Panc1 (cell line): ENCODE measurements around the gene ADCY4. TPM values are rescaled to one million over a fixed set of nuclear protein-coding genes. Genes with fewer than 3 reads are reported as not detected.

Experiments used
- ATAC-seq: fragments of 200-7000 bp; cut with Tn5 transposase; 2 replicates; pipeline ENCODE4 v1.9.1; 2020; ENCODE audit warnings: mild to moderate bottlenecking, moderate library complexity
- BruUV-seq: library from RNA; stranded (reverse); fragments of 400-500 nt; replicated peaks from 2 replicates; lab custom pipeline; 2021; lab: Mats Ljungman, UMichigan
- CTCF ChIA-PET: fragments of 300-600 bp; sonication (Branson Sonifier 250); formaldehyde crosslinking; loops from one replicate; lab custom pipeline; 2022; ENCODE audit warnings: antibody characterized with exemption; lab: Charles Lee
- POLR2A ChIA-PET: fragments of 300-600 bp; sonication (Branson Sonifier 250); formaldehyde crosslinking; loops from one replicate; lab custom pipeline; 2022; ENCODE audit warnings: antibody characterized with exemption; lab: Charles Lee
- DNase-seq: peaks from one replicate; pipeline ENCODE4 v3.0.0-alpha.2; 2010; ENCODE audit warnings: low read depth, low spot score
- H3K27ac ChIP-seq: 2 replicates; pipeline ENCODE4 v1.5.1; 2011; ENCODE audit warnings: mild to moderate bottlenecking, low read length, inconsistent platforms
- H3K27me3 ChIP-seq: fragments of 200-500 bp; sonication (Bioruptor generic); 2 replicates; pipeline ENCODE4 v1.6.0; 2014; ENCODE audit warnings: low read length, inconsistent platforms; ENCODE audit not compliant: control insufficient read depth, insufficient read depth
- H3K36me3 ChIP-seq: fragments of 200-500 bp; sonication (Bioruptor generic); 2 replicates; pipeline ENCODE4 v1.5.1; 2014; ENCODE audit warnings: inconsistent platforms, mild to moderate bottlenecking, low read length, moderate library complexity; ENCODE audit not compliant: control insufficient read depth, insufficient read depth
- H3K4me1 ChIP-seq: 2 replicates; pipeline ENCODE4 v1.5.1; 2011; ENCODE audit warnings: inconsistent platforms, mild to moderate bottlenecking, low read length, moderate library complexity; ENCODE audit not compliant: control insufficient read depth, insufficient read depth
- H3K4me3 ChIP-seq, 2 experiments: 2 replicates each; pipeline ENCODE4 v1.5.1; 2011 to 2012; ENCODE audit warnings: low read depth in 2 of 2, low read length in 2 of 2, mild to moderate bottlenecking in 2 of 2, inconsistent platforms in 1 of 2, moderate library complexity in 1 of 2
- H3K9me3 ChIP-seq: fragments of 200-500 bp; sonication (Bioruptor generic); 2 replicates; pipeline ENCODE4 v1.5.1; 2014; ENCODE audit warnings: low read depth, mild to moderate bottlenecking, inconsistent platforms, low read length, moderate library complexity; ENCODE audit not compliant: control insufficient read depth, insufficient read depth
- CTCF ChIP-seq: fragments of 450-650 bp; IDR thresholded peaks from 2 replicates; pipeline ENCODE4 v1.5.1; 2017; ENCODE audit warnings: mild to moderate bottlenecking
- POLR2AphosphoS5 ChIP-seq: IDR thresholded peaks from 2 replicates; pipeline ENCODE4 v1.6.1; 2012; ENCODE audit warnings: mild to moderate bottlenecking, low read depth, low read length, moderate library complexity
- REST ChIP-seq, 2 experiments: IDR thresholded peaks; 2 replicates each; pipeline ENCODE4 v1.6.1; 2011 to 2012; ENCODE audit warnings: low read depth in 2 of 2, control low read depth in 1 of 2, low read length in 1 of 2, mild to moderate bottlenecking in 1 of 2, moderate library complexity in 1 of 2; ENCODE audit not compliant: insufficient read depth in 1 of 2
- SIN3A ChIP-seq: IDR thresholded peaks from 2 replicates; pipeline ENCODE4 v1.6.1; 2012; ENCODE audit warnings: low read depth, mild to moderate bottlenecking, low read length, moderate library complexity, borderline replicate concordance; ENCODE audit not compliant: insufficient read depth
- TCF7L2 ChIP-seq: IDR thresholded peaks from 2 replicates; pipeline ENCODE4 v1.6.1; 2011; ENCODE audit warnings: mild to moderate bottlenecking, low read depth, low read length, inconsistent platforms
- in situ Hi-C: cut with HindIII; loops from 2 replicates; pipeline ENCODE4 v1.10.0; 2016; ENCODE audit warnings: low sequenced_read_pairs, low pct_unique_long_range_greater_than_20kb
- intact Hi-C: fragments of 100-400 bp; cut with micrococcal nuclease; formaldehyde crosslinking; loops from one replicate; pipeline ENCODE4 v1.10.0; 2022; ENCODE audit not compliant: unreplicated experiment
- total RNA-seq: library from RNA; stranded (reverse); gene quantifications from one replicate; pipeline ENCODE4 v1.2.1, GENCODE V29; 2021; ENCODE audit not compliant: unreplicated experiment

The ADCY4 gene
- total RNA-seq, 1 experiment from 2014 or later = 0.21 TPM

- DNase-seq = no peak
- no peak for TF ChIP-seq SIN3A
- TF ChIP-seq REST (IDR thresholded peaks at IDR 0.05; ENCODE audit: insufficient read depth in 1 of 2, low read depth in 2 of 2, low read length in 1 of 2) = no peak
- no peak for TF ChIP-seq TCF7L2
- no peak for TF ChIP-seq POLR2AphosphoS5
- TF ChIP-seq CTCF = no peak
- H3K36me3 ChIP-seq = no peaks in the 10 kb centered on the region
- ATAC-seq = no peak
- H3K27ac ChIP-seq = no peak within 1 kb of the TSS
- CTCF ChIA-PET = interaction anchor here (0.5 kb wide), 1 partner anchor 95 kb away, joined by 3 read pairs; no protein-coding TSS in a partner anchor
- no peaks in the 10 kb centered on the region for H3K9me3 ChIP-seq
- BruUV-seq = no TSS peak
- POLR2A ChIA-PET = no interaction called here
- no peak within 1 kb of the TSS for H3K4me3 ChIP-seq
- intact Hi-C loops = no loop called here
- in situ Hi-C loops = loop anchor here (10.0 kb wide), 1 partner anchor 95 kb away; no protein-coding TSS in a partner anchor
- H3K4me1 ChIP-seq = no peaks in the 10 kb centered on the region
- H3K27me3 ChIP-seq = no peaks in the 10 kb centered on the region; the same call in 1 of the 2 replicates
Measured at GRCh38 chr14:24339284-24340151, 4.6 kb upstream of the ADCY4 start, which contains the start of gene RIPK3. Gene RIPK3, minus strand, starts transcription at chr14:24339991. Its CDS starts 165 bp downstream, at chr14:24339826.

GRCh38 chr14:24338843-24339242 lies 4.0 kb upstream of the ADCY4 start:
- Histone ChIP-seq H3K9me3 (no peaks in the 10 kb centered on the region), H3K27me3 (no peaks in the 10 kb centered on the region; the same call in 1 of the 2 replicates), H3K4me3 (no peak overlapping the region), H3K27ac (no peak overlapping the region), H3K4me1 (peaks cover 3% of the 10 kb centered on the region; the same call in 1 of the 2 replicates), H3K36me3 (no peaks in the 10 kb centered on the region)
- intact Hi-C loops = no loop called here
- in situ Hi-C loops = loop anchor here (10.0 kb wide), 1 partner anchor 96 kb away; no protein-coding TSS in a partner anchor
- DNase-seq = no peak
- no peak for TF ChIP-seq REST (IDR thresholded peaks at IDR 0.05; ENCODE audit: insufficient read depth in 1 of 2, low read depth in 2 of 2, low read length in 1 of 2)
- no peak for TF ChIP-seq SIN3A
- TF ChIP-seq CTCF = no peak
- TF ChIP-seq TCF7L2 = no peak
- no peak for TF ChIP-seq POLR2AphosphoS5
- ATAC-seq = no peak
- BruUV-seq = no TSS peak
- POLR2A ChIA-PET = no interaction called here
- CTCF ChIA-PET = interaction anchor here (0.5 kb wide), 1 partner anchor 95 kb away, joined by 3 read pairs; no protein-coding TSS in a partner anchor
